Suprapubic skin (tissue), 4 donors: ENCODE results near the gene PGAP3.

ENCODE experiments used
- EP300 ChIP-seq: sonication (generic); formaldehyde crosslinking; IDR thresholded peaks from one replicate; pipeline ENCODE4 v1.6.1; 2017; ENCODE audit warnings: antibody characterized with exemption
- POLR2A ChIP-seq, 2 donors: fragments of 450-650 bp; IDR thresholded peaks; one replicate each; pipeline ENCODE4 v1.6.1; 2017; ENCODE audit warnings: antibody characterized with exemption in 2 of 2, mild to moderate bottlenecking in 2 of 2, moderate library complexity in 2 of 2
- POLR2AphosphoS5 ChIP-seq, 3 donors: sonication (generic); formaldehyde crosslinking; IDR thresholded peaks; one replicate each; pipeline ENCODE4 v1.6.1; 2017; ENCODE audit warnings: antibody characterized with exemption in 3 of 3
- TF ChIP-seq, protein P1 (sequence below), 2 donors: fragments of 200-600 bp in 1 of 2; fragments of 450-650 bp in 1 of 2; sonication (generic) in 1 of 2; IDR thresholded peaks; one replicate each; pipeline ENCODE4 v1.5.1; 2016 to 2019; ENCODE audit warnings: antibody characterized with exemption in 2 of 2, mild to moderate bottlenecking in 1 of 2, moderate library complexity in 1 of 2

DNA sequence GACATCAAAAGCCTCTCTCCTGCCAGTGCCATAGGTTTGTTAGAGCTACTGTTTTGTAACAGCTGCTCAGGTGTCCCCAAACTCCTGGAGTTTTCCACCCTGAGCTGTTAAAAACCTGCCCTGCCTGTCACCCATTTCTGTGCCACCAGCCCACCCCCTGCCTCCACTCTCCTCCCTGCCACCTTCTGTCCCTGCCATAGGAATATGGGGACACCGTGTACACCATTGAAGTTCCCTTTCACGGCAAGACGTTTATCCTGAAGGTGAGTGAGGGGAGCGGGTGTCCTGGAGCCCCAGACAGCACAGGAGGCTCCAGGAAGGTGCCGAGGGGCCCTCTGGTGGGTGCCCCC lies 27.9 kb downstream of the PGAP3 start:
- TF ChIP-seq, protein P1, sequence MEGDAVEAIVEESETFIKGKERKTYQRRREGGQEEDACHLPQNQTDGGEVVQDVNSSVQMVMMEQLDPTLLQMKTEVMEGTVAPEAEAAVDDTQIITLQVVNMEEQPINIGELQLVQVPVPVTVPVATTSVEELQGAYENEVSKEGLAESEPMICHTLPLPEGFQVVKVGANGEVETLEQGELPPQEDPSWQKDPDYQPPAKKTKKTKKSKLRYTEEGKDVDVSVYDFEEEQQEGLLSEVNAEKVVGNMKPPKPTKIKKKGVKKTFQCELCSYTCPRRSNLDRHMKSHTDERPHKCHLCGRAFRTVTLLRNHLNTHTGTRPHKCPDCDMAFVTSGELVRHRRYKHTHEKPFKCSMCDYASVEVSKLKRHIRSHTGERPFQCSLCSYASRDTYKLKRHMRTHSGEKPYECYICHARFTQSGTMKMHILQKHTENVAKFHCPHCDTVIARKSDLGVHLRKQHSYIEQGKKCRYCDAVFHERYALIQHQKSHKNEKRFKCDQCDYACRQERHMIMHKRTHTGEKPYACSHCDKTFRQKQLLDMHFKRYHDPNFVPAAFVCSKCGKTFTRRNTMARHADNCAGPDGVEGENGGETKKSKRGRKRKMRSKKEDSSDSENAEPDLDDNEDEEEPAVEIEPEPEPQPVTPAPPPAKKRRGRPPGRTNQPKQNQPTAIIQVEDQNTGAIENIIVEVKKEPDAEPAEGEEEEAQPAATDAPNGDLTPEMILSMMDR (IDR thresholded peaks at IDR 0.05) = no peak
- TF ChIP-seq POLR2AphosphoS5 (IDR thresholded peaks at IDR 0.05) (no peak), POLR2A (IDR thresholded peaks at IDR 0.05) (no peak), EP300 (no peak)
